ENCODE results near the gene TNNI2.
"Not testable (repeated sequence)": the region's sequence is repeated elsewhere in the genome, so short reads cannot be mapped to it uniquely, and the experiment has no call there.

TNNI2 gene

DNA sequence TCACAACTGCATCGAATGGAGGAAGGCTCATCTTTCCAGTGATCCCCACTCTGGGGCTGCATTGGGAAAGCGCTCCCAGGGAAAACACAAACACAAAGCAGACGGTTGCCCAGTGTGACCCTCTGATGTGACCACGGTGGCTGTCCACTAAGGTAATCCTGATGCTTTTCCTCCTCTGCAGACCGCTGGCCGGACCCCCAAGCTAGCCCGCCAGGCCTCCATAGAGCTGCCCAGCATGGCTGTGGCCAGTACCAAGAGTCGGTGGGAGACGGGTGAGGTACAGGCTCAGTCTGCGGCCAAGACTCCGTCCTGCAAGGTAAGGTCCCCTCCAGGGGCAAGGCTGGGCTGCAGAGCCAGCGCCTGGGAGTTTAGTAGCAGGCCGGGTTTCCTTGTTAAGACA lies 47.8 kb downstream of the TNNI2 start:
- not testable (repeated sequence) for H3K9ac ChIP-seq (ENCODE audit: low read length in 2 of 2); H3K4me3 ChIP-seq (ENCODE audit: low read length in 2 of 2); H3K9me3 ChIP-seq (ENCODE audit: control insufficient read depth in 2 of 2, low read length in 2 of 2); H3K27me3 ChIP-seq (ENCODE audit: control insufficient read depth in 1 of 2, insufficient read depth in 2 of 2, low read length in 2 of 2); H3K27ac ChIP-seq (ENCODE audit: low read length)
- Histone ChIP-seq H3K36me3 (ENCODE audit: control insufficient read depth in 2 of 2, insufficient read depth in 2 of 2, low read length in 2 of 2) (peaks cover 6 to 13% of the 10 kb centered on the region in 2 donors), H3K4me1 (ENCODE audit: control insufficient read depth, insufficient read depth, low read length) (peaks cover 13% of the 10 kb centered on the region)

DNA sequence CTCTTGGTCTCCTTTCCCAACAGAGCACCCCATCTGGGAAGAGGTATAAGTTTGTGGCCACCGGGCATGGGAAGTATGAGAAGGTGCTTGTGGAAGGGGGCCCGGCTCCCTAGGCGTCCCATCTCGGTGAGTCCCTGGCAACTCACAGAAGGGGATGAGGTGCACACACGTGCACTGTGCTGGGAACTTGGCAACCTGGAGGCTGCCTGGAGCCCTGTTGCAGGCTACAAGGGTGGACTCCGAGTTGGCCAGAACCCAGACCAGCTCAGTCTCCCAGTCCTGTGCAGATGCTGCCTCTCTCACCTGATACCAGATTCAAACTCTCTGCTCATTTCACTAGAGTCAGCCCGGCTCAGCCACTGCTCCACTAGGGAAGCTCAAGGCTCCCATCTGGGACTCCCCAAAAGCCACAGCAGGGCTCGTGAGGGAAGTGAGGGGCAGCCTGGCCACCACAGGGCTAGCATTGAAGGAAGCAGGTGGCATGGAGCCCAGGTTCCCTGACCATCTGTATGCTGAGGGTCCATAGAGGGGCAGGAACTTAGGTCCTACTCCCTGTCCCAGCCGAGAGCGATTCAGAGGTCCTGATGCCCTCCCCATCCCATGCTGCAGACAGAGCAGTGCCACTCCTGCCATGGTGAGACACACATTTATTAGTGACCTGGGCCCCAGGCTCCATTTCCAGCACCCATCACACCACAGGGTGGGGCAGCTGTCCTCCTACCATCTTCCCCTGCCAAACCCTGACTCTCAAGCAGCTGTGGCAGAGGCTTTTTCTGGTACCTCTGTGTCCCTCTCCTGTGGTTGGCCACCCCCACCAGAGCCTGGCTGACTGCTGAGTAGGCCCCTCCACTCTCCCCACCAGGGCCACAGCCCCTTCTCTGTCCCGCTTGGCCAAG lies 48.9 kb downstream of the TNNI2 start:
- Histone ChIP-seq H3K27ac (ENCODE audit: low read length) (no peak overlapping the region), H3K9me3 (ENCODE audit: control insufficient read depth in 2 of 2, low read length in 2 of 2) (no peaks in the 10 kb centered on the region), H3K4me1 (ENCODE audit: control insufficient read depth, insufficient read depth, low read length) (peaks cover 2% of the 10 kb centered on the region), H3K4me3 (ENCODE audit: low read length in 2 of 2) (no peak overlapping the region), H3K36me3 (ENCODE audit: control insufficient read depth in 2 of 2, insufficient read depth in 2 of 2, low read length in 2 of 2) (peaks cover 6 to 13% of the 10 kb centered on the region in 2 donors), H3K9ac (ENCODE audit: low read length in 2 of 2) (peak overlapping the region in 1 of 2 donors; percentile 15), H3K27me3 (ENCODE audit: control insufficient read depth in 1 of 2, insufficient read depth in 2 of 2, low read length in 2 of 2) (no peaks in the 10 kb centered on the region)

DNA sequence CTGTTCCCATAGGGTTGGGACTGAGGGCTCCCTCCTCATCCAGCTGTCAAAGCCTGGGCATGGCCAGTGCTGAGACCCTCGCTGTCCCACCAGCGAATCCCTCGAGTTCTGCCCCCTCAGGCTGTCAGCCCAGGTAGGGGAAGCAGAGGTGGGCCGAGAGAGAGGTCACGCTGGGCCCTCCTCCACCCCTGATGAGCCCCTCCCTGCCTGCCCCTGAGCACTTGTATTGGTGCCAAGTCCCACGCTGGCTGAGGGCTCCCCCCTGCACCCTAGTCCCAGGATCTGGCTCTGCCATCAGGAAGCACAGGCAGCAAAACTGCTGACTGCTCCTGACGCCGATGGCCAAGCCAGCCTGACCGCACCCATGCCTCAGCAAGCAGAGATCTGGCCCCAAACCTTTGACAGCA lies 49.6 kb downstream of the TNNI2 start:
- Histone ChIP-seq H3K4me1 (ENCODE audit: control insufficient read depth, insufficient read depth, low read length) (no peaks in the 10 kb centered on the region), H3K4me3 (ENCODE audit: low read length in 2 of 2) (no peak overlapping the region), H3K9ac (ENCODE audit: low read length in 2 of 2) (no peak overlapping the region), H3K9me3 (ENCODE audit: control insufficient read depth in 2 of 2, low read length in 2 of 2) (no peaks in the 10 kb centered on the region), H3K27ac (ENCODE audit: low read length) (no peak overlapping the region), H3K36me3 (ENCODE audit: control insufficient read depth in 2 of 2, insufficient read depth in 2 of 2, low read length in 2 of 2) (peaks cover 6 to 13% of the 10 kb centered on the region in 2 donors), H3K27me3 (ENCODE audit: control insufficient read depth in 1 of 2, insufficient read depth in 2 of 2, low read length in 2 of 2) (no peaks in the 10 kb centered on the region)

DNA sequence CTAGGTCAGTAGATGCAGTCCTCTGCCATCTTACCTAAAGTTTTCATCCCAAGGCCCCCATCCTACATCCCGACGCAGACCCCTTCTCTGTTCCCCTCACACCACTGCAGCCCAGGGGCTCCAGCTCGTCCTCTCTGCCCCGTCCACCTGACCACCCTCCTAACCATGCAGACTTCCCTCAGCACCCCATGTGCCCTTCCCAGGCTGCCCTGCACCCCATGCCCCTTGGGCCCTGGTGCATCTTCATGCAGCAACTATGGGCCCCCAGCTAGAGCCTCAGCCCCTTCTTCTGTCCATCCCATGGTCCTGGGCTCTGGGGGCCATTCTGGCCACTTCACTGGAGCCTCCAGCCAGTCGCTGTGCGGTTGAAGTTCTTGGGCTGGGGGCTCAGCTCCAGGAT lies 50.0 kb downstream of the TNNI2 start:
- Histone ChIP-seq H3K4me1 (ENCODE audit: control insufficient read depth, insufficient read depth, low read length) (no peaks in the 10 kb centered on the region), H3K4me3 (ENCODE audit: low read length in 2 of 2) (no peak overlapping the region), H3K9ac (ENCODE audit: low read length in 2 of 2) (no peak overlapping the region), H3K9me3 (ENCODE audit: control insufficient read depth in 2 of 2, low read length in 2 of 2) (no peaks in the 10 kb centered on the region), H3K27ac (ENCODE audit: low read length) (no peak overlapping the region), H3K36me3 (ENCODE audit: control insufficient read depth in 2 of 2, insufficient read depth in 2 of 2, low read length in 2 of 2) (peaks cover 6 to 13% of the 10 kb centered on the region in 2 donors), H3K27me3 (ENCODE audit: control insufficient read depth in 1 of 2, insufficient read depth in 2 of 2, low read length in 2 of 2) (no peaks in the 10 kb centered on the region)

DNA sequence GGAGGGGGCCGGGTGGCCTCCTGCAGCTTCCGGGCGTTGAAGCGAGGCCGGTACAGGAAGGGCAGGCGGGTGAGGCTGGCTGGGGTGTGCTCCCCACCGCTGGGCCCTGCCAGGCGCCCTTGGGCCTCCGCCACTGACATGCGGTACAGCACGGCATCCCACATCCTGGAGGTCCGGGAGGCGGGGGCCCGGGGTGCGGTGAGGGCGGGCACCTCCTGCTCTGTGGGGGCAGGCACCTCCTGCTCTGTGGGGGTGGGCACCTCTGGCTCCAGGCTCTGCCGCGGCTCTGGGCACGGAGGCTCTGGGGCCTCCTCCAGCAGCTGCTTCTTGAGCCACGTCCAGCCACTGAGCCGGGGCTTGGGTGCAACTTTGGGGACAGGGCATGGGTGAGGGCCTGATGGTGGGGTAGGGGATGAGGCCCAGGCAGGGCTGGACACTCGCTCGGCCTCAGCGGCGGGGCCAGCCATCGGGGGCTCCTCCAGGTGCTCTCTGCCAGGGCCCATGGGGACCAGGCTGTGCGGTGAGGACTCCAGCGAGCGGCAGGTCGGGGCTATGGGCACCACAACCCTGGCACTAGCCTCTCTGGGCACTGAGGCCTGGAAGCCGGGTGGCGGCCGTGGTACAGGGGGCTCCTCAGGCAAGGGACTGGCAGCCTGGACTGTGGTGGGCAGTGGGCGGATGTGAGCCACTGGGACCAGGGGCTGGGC lies 50.6 kb downstream of the TNNI2 start:
- Histone ChIP-seq H3K4me3 (ENCODE audit: low read length in 2 of 2) (no peak overlapping the region), H3K9ac (ENCODE audit: low read length in 2 of 2) (no peak overlapping the region), H3K27ac (ENCODE audit: low read length) (no peak overlapping the region)

DNA sequence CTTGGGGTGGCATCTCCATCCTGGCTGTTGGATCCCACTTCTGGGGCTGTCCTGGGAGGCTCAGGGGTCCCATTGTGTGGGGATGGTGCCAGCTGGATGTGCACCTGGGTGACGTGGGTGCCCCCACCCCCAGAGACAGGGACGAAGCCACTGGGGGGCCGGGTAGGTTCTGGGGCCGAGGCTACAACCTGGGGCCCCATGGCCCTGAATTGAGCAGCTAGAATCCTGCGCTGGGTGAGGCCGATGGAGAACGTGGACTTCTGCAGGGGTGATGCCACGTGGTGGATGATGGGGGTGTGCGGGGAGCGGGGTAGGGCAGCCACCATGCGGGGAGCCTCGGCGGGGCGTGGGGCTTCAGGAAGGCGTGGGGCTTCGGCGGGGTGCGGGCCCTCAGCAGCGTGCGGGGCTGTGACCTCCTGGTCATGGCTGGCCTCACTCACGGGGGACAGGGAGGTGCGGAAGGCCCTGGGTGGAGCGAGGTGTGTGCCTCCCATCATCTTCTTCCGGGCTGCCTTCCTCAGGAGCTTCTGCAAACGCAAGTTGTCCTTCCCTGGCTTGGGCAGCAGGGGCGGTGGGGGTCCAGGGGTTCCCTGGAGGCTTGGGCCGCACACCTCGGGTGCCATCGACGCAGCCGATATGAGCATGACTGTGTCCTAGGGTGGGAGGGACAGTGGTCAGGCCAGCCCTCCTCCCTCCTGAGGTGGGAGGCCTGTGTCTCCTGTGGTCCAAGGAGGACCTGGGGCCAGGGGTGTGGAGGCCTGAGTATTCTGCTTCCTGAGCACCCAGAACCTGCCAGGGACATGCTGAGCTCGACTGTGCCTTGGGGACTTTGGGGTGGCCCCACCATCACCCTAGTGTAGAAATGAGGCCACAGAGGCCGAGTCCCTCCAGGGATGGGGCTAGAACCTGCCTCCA lies 51.4 kb downstream of the TNNI2 start:
- Histone ChIP-seq H3K9me3 (ENCODE audit: control insufficient read depth in 2 of 2, low read length in 2 of 2) (no peaks in the 10 kb centered on the region), H3K27me3 (ENCODE audit: control insufficient read depth in 1 of 2, insufficient read depth in 2 of 2, low read length in 2 of 2) (no peaks in the 10 kb centered on the region), H3K4me3 (ENCODE audit: low read length in 2 of 2) (no peak overlapping the region), H3K4me1 (ENCODE audit: control insufficient read depth, insufficient read depth, low read length) (no peaks in the 10 kb centered on the region), H3K27ac (ENCODE audit: low read length) (no peak overlapping the region), H3K9ac (ENCODE audit: low read length in 2 of 2) (no peak overlapping the region), H3K36me3 (ENCODE audit: control insufficient read depth in 2 of 2, insufficient read depth in 2 of 2, low read length in 2 of 2) (peaks cover 4 to 5% of the 10 kb centered on the region in 2 donors)

More for the DNA sequence above, 50.6 kb downstream of the TNNI2 start:
- peaks cover 6 to 11% of the 10 kb centered on the region in 2 donors for H3K36me3 ChIP-seq (ENCODE audit: control insufficient read depth in 2 of 2, insufficient read depth in 2 of 2, low read length in 2 of 2)
- H3K27me3 ChIP-seq (ENCODE audit: control insufficient read depth in 1 of 2, insufficient read depth in 2 of 2, low read length in 2 of 2) = no peaks in the 10 kb centered on the region
- H3K4me1 ChIP-seq (ENCODE audit: control insufficient read depth, insufficient read depth, low read length) = no peaks in the 10 kb centered on the region
- H3K9me3 ChIP-seq (ENCODE audit: control insufficient read depth in 2 of 2, low read length in 2 of 2) = no peaks in the 10 kb centered on the region

All from stomach smooth muscle (tissue), 2 donors.